Stimulated activated CD4-positive, alpha-beta T cell treated with anti-CD3 and anti-CD28 coated beads, TNF-alpha, amount 100 ng/mL, for 1 hour (primary cell): ENCODE data around the gene SYP.

Experiments used
- DNase-seq, 3 donors: peaks; one replicate each; pipeline ENCODE4 v3.0.0-alpha.2; 2020; ENCODE audit warnings: low read depth in 3 of 3, low spot score in 1 of 3

Gene SYP

GRCh38 chrX:49199906-49200771 lies at the start of gene SYP:
Gene SYP, minus strand, starts transcription at chrX:49200193. Its CDS starts 7 bp downstream, at chrX:49200186.
- DNase-seq: peak; percentile 75 to 78 (median 77)

- no peak for DNase-seq
Measured at GRCh38 chrX:49249616-49250015, 49.6 kb upstream of the SYP start.

GRCh38 chrX:49249071-49249470 lies 49.1 kb upstream of the SYP start:
- no peak for DNase-seq

GRCh38 chrX:49247916-49248811 lies 48.2 kb upstream of the SYP start:
- no peak for DNase-seq

- no peak for DNase-seq
Measured at GRCh38 chrX:49247346-49247745, 47.4 kb upstream of the SYP start.

- no peak for DNase-seq
Measured at GRCh38 chrX:49246541-49246940, 46.5 kb upstream of the SYP start.

GRCh38 chrX:49244207-49244606 lies 44.2 kb upstream of the SYP start:
- DNase-seq: no peak

- DNase-seq: no peak
Measured at GRCh38 chrX:49243166-49243565, 43.2 kb upstream of the SYP start.

GRCh38 chrX:49242545-49243066 lies 42.6 kb upstream of the SYP start:
- no peak for DNase-seq

GRCh38 chrX:49238735-49239134 lies 38.7 kb upstream of the SYP start:
- DNase-seq: no peak

- no peak for DNase-seq
Measured at GRCh38 chrX:49237060-49237459, 37.1 kb upstream of the SYP start.

GRCh38 chrX:49233887-49234555 lies 34.0 kb upstream of the SYP start:
- no peak for DNase-seq

GRCh38 chrX:49233176-49233575 lies 33.2 kb upstream of the SYP start, which contains the start of gene CACNA1F:
Gene CACNA1F, minus strand, starts transcription at chrX:49233340. Its CDS starts 31 bp downstream, at chrX:49233309.
- DNase-seq: no peak

- no peak for DNase-seq
Measured at GRCh38 chrX:49232525-49232924, 32.5 kb upstream of the SYP start.

GRCh38 chrX:49231333-49232000 lies 31.5 kb upstream of the SYP start:
- DNase-seq: no peak

- DNase-seq: peak in 2 of 3 donors; percentile 9 to 37
Measured at GRCh38 chrX:49230500-49231232, 30.7 kb upstream of the SYP start.

- DNase-seq: no peak
Measured at GRCh38 chrX:49228185-49228584, 28.2 kb upstream of the SYP start.

GRCh38 chrX:49227726-49228125 lies 27.7 kb upstream of the SYP start:
- DNase-seq: no peak

- no peak for DNase-seq
Measured at GRCh38 chrX:49226946-49227345, 27.0 kb upstream of the SYP start.

- no peak for DNase-seq
Measured at GRCh38 chrX:49225858-49226257, 25.9 kb upstream of the SYP start.
